ENCODE data around the gene FGF18.

The FGF18 gene

GRCh38 chr5:171453056-171453725, 33.7 kb downstream of the FGF18 start:
- no peak for TF ChIP-seq CTCF (IDR thresholded peaks at IDR 0.05; ENCODE audit: insufficient read depth, low read length, missing control alignments)
- no peak overlapping the region for H3K4me3 ChIP-seq (ENCODE audit: low read depth, low read length)
- CTCF ChIA-PET = interaction anchor here (0.9 to 1.0 kb wide), 2 partner anchors 9 to 13 kb away, joined by 3 to 4 read pairs; no protein-coding TSS in a partner anchor
- POLR2A ChIA-PET = interaction anchor here (0.6 kb wide), 1 partner anchor 8 kb away, joined by 3 read pairs; no protein-coding TSS in a partner anchor
- no peak for DNase-seq (ENCODE audit: low read depth, low spot score)

GRCh38 chr5:171453988-171454387, 34.5 kb downstream of the FGF18 start:
- no peak for TF ChIP-seq CTCF (IDR thresholded peaks at IDR 0.05; ENCODE audit: insufficient read depth, low read length, missing control alignments)
- ChIA-PET CTCF (interaction anchor here (0.9 kb wide), 1 partner anchor 12 kb away, joined by 4 read pairs; no protein-coding TSS in a partner anchor), POLR2A (interaction anchor here (0.6 kb wide), 1 partner anchor 9 kb away, joined by 3 read pairs; no protein-coding TSS in a partner anchor)
- no peak for DNase-seq (ENCODE audit: low read depth, low spot score)
- H3K4me3 ChIP-seq (ENCODE audit: low read depth, low read length) = no peak overlapping the region

- ChIA-PET CTCF (no interaction called here), POLR2A (no interaction called here)
- TF ChIP-seq CTCF (IDR thresholded peaks at IDR 0.05; ENCODE audit: insufficient read depth, low read length, missing control alignments) = no peak
- H3K4me3 ChIP-seq (ENCODE audit: low read depth, low read length) = no peak overlapping the region
- DNase-seq (ENCODE audit: low read depth, low spot score) = no peak
Measured at GRCh38 chr5:171454549-171454948, 35.1 kb downstream of the FGF18 start.

GRCh38 chr5:171455522-171455921, 36.1 kb downstream of the FGF18 start:
- DNase-seq (ENCODE audit: low read depth, low spot score) = no peak
- no peak for TF ChIP-seq CTCF (IDR thresholded peaks at IDR 0.05; ENCODE audit: insufficient read depth, low read length, missing control alignments)
- POLR2A ChIA-PET = no interaction called here
- no peak overlapping the region for H3K4me3 ChIP-seq (ENCODE audit: low read depth, low read length)
- CTCF ChIA-PET = no interaction called here

- CTCF ChIA-PET = no interaction called here
- TF ChIP-seq CTCF (IDR thresholded peaks at IDR 0.05; ENCODE audit: insufficient read depth, low read length, missing control alignments) = no peak
Measured at GRCh38 chr5:171457208-171457981, 37.9 kb downstream of the FGF18 start.

GRCh38 chr5:171459839-171460238, 40.4 kb downstream of the FGF18 start:
- POLR2A ChIA-PET = no interaction called here
- TF ChIP-seq CTCF (IDR thresholded peaks at IDR 0.05; ENCODE audit: insufficient read depth, low read length, missing control alignments) = no peak
- H3K4me3 ChIP-seq (ENCODE audit: low read depth, low read length) = no peak overlapping the region
- CTCF ChIA-PET = interaction anchor here (1.1 kb wide), 1 partner anchor 24 kb away, joined by 4 read pairs; no protein-coding TSS in a partner anchor
- no peak for DNase-seq (ENCODE audit: low read depth, low spot score)

More at GRCh38 chr5:171457208-171457981, 37.9 kb downstream of the FGF18 start:
- POLR2A ChIA-PET = no interaction called here
- DNase-seq (ENCODE audit: low read depth, low spot score) = no peak
- H3K4me3 ChIP-seq (ENCODE audit: low read depth, low read length) = no peak overlapping the region
